Duodenal mucosa (tissue), 2 donors: Measurements from ENCODE around the gene CD74.

Source experiments
- H3K27ac ChIP-seq: one replicate; pipeline ENCODE4 v1.7.0; 2013; ENCODE audit warnings: low read depth, low read length
- H3K27me3 ChIP-seq, 2 donors: one replicate each; pipeline ENCODE4 v1.7.0; 2013; ENCODE audit warnings: low read length in 2 of 2, control low read depth in 1 of 2; ENCODE audit not compliant: insufficient read depth in 2 of 2, control insufficient read depth in 1 of 2
- H3K36me3 ChIP-seq, 2 donors: one replicate each; pipeline ENCODE4 v1.7.0; 2013; ENCODE audit warnings: low read length in 2 of 2, control low read depth in 1 of 2; ENCODE audit not compliant: insufficient read depth in 2 of 2, control insufficient read depth in 1 of 2
- H3K4me1 ChIP-seq, 2 donors: one replicate each; pipeline ENCODE4 v1.7.0; 2013; ENCODE audit warnings: low read length in 2 of 2, control low read depth in 1 of 2; ENCODE audit not compliant: insufficient read depth in 2 of 2, control insufficient read depth in 1 of 2
- H3K4me3 ChIP-seq, 2 donors: one replicate each; pipeline ENCODE4 v1.7.0; 2013; ENCODE audit warnings: low read length in 2 of 2, low read depth in 1 of 2
- H3K9ac ChIP-seq, 2 donors: one replicate each; pipeline ENCODE4 v1.7.0; 2013; ENCODE audit warnings: low read length in 2 of 2, low read depth in 1 of 2
- H3K9me3 ChIP-seq, 2 donors: one replicate each; pipeline ENCODE4 v1.7.0; 2013; ENCODE audit warnings: low read length in 2 of 2, control low read depth in 1 of 2; ENCODE audit not compliant: control insufficient read depth in 1 of 2

CD74 gene

GRCh38 chr5:150410524-150411244, 2.0 kb downstream of the CD74 start:
- H3K36me3 ChIP-seq = peaks cover 23 to 25% of the 10 kb centered on the region in 2 donors
- no peaks in the 10 kb centered on the region for H3K9me3 ChIP-seq
- peaks cover 18 to 48% of the 10 kb centered on the region in 2 donors for H3K4me1 ChIP-seq
- H3K4me3 ChIP-seq = peak overlapping the region; percentile 90 to 95
- H3K27ac ChIP-seq = peak overlapping the region; percentile 89
- peak overlapping the region; percentile 86 to 96 for H3K9ac ChIP-seq
- H3K27me3 ChIP-seq = no peaks in the 10 kb centered on the region

DNA sequence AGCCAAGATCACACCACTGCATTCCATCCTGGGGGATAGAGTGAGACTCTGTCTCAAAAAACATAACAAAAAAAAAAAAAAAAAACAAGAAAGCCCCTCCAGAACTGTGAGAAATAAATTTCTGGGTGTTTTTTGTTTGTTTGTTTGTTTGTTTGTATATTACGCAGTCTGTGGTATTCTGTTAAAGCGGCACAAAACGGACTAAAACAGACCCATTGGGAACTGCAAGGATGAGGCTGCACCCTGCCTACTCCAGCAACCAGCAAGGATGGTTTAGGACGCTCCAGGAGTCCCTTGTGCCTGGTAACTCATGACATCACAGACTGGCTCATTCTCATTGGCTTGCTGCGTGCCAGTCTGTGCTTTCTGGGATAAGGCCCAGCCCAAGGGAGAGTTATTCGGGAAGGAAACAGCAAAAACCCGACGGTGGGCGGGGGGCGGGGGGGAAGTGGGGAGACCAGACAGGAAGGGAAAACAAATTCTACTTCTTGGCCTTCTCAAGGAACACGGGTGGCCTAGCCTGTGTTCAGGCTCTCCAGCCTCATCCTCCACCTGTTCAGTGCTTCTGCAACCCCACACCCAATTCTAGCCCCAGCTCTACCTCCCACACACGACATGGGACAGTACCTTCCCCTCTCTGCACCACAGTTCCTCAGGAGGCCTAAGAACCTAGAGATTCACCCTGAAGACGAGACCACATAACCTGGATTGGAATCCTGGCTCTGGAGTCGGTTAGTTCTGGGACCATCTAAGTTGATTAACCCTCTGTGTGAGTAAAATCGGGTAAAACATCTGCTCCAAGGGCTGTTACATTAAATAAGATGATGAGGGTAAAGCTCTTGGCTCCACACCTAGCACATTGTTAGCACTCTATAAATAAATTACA, 2.8 kb downstream of the CD74 start:
- Histone ChIP-seq H3K9me3 (no peaks in the 10 kb centered on the region), H3K27me3 (no peaks in the 10 kb centered on the region), H3K9ac (peak overlapping the region; percentile 79 to 86), H3K27ac (peak overlapping the region; percentile 89), H3K4me1 (peaks cover 18 to 48% of the 10 kb centered on the region in 2 donors), H3K36me3 (peaks cover 29 to 32% of the 10 kb centered on the region in 2 donors), H3K4me3 (peak overlapping the region; percentile 90 to 95)

DNA sequence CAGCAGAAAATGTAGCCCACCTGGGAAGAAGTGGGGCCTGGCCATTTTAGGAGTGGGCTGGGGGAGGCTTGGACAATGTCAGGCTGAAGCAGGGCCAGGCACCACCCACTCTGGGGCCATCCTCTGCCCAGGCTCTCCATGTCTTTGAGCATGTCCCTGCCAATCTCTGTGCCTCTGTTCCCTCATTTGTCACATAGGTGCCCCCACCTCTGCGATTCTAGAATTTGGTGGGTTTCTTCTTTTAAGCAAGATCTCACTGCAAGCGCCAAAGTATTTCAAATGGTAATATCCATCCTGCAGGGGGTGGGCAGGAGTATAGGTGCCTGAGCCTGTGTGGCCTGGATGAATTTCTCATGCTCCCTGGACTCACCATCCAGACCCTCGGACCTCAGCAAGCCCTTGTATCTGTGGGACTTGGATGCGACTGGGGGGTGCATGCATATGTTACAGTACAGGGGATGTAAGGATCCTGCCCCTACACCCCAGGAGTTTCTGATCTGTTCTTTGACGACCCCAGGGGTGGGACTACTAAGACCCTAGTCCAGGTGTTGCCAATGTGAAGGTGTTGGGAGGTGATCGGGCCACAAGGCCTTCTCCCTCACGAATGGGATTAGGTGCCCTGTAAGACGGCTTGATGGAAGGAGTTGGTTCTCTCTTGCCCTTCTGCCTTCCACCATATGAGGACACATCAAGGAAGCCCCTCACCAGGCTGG, 4.3 kb downstream of the CD74 start:
- H3K9ac ChIP-seq = peak overlapping the region; percentile 27 to 37

DNA sequence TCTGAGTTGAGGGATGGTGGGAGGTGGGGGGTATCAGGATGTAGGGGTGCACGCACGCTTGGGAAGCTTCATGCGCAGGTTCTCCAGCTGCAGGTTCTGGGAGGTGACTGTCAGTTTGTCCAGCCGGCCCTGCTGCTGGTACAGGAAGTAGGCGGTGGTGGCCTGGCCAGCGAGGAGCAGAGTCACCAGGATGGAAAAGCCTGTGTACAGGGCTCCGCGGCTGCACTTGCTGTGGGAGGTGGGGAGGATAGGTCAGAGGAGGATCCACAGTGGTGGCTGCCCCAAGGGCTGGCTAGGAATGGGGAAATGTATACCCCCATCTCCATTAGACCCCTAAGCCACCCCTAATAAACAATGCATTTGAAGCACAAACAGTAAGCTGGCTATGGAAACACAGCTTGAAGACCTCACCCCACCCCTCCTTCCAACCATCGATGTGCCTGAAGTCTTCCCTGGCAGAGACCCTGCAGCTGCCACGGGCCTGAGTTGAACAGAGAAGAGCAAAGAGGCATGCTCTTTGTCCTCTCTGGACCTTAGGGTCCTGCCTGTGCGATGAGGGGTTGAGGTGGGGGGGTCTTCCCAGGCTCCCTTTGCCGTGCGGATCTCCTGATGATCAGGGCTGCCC, 5.5 kb downstream of the CD74 start:
- Histone ChIP-seq H3K9me3 (no peaks in the 10 kb centered on the region), H3K9ac (no peak overlapping the region), H3K27ac (no peak overlapping the region), H3K4me3 (peak overlapping the region in 1 of 2 donors; percentile 16), H3K36me3 (peaks cover 46 to 55% of the 10 kb centered on the region in 2 donors), H3K4me1 (peaks cover 9 to 34% of the 10 kb centered on the region in 2 donors), H3K27me3 (no peaks in the 10 kb centered on the region)

More for the DNA sequence above, 4.3 kb downstream of the CD74 start:
- no peak overlapping the region for H3K4me3 ChIP-seq
- no peaks in the 10 kb centered on the region for H3K9me3 ChIP-seq
- peaks cover 34 to 43% of the 10 kb centered on the region in 2 donors for H3K36me3 ChIP-seq
- H3K4me1 ChIP-seq = peaks cover 14 to 44% of the 10 kb centered on the region in 2 donors
- no peaks in the 10 kb centered on the region for H3K27me3 ChIP-seq
- no peak overlapping the region for H3K27ac ChIP-seq

DNA sequence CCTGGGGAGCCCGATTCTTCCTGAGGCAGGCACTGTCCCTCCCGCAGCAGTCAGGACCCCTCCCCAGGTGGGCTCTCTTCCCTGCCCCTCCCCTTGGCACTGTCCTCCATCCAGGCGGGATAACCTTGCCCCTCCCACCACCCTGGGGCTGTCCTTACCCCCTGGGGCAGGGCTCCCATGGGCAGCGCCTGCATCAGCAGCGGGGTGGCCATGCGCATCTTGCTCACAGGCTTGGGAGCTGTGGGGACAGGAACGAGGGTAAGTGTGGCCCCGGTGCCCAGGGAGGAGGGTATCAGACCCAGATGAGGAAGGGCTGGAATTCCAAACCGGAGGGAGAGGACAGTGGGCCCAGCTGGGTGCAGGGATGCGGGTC, 6.0 kb downstream of the CD74 start:
- H3K9ac ChIP-seq = no peak overlapping the region
- H3K9me3 ChIP-seq = no peaks in the 10 kb centered on the region
- no peaks in the 10 kb centered on the region for H3K27me3 ChIP-seq
- peaks cover 9 to 31% of the 10 kb centered on the region in 2 donors for H3K4me1 ChIP-seq
- H3K27ac ChIP-seq = no peak overlapping the region
- peaks cover 50 to 59% of the 10 kb centered on the region in 2 donors for H3K36me3 ChIP-seq
- no peak overlapping the region for H3K4me3 ChIP-seq

- H3K27ac ChIP-seq = no peak overlapping the region
Observed at GRCh38 chr5:150406103-150406722, 6.5 kb downstream of the CD74 start.

GRCh38 chr5:150404941-150405816, 7.5 kb downstream of the CD74 start:
- peaks cover 65 to 74% of the 10 kb centered on the region in 2 donors for H3K36me3 ChIP-seq
- H3K4me1 ChIP-seq = peaks cover 9 to 16% of the 10 kb centered on the region in 2 donors
- no peak overlapping the region for H3K27ac ChIP-seq
- no peaks in the 10 kb centered on the region for H3K9me3 ChIP-seq
- no peak overlapping the region for H3K4me3 ChIP-seq
- no peak overlapping the region for H3K9ac ChIP-seq
- H3K27me3 ChIP-seq = no peaks in the 10 kb centered on the region

More at GRCh38 chr5:150406103-150406722, 6.5 kb downstream of the CD74 start:
- Histone ChIP-seq H3K4me1 (peaks cover 9 to 26% of the 10 kb centered on the region in 2 donors), H3K4me3 (no peak overlapping the region), H3K27me3 (no peaks in the 10 kb centered on the region), H3K9me3 (no peaks in the 10 kb centered on the region), H3K9ac (no peak overlapping the region), H3K36me3 (peaks cover 55 to 64% of the 10 kb centered on the region in 2 donors)

- peaks cover 65 to 80% of the 10 kb centered on the region in 2 donors for H3K36me3 ChIP-seq
- no peaks in the 10 kb centered on the region for H3K9me3 ChIP-seq
- H3K27ac ChIP-seq = no peak overlapping the region
- H3K27me3 ChIP-seq = no peaks in the 10 kb centered on the region
- no peak overlapping the region for H3K9ac ChIP-seq
- peaks cover 9 to 10% of the 10 kb centered on the region in 2 donors for H3K4me1 ChIP-seq
- H3K4me3 ChIP-seq = no peak overlapping the region
Observed at GRCh38 chr5:150404535-150404934, 8.2 kb downstream of the CD74 start.
